Fibroblast of mammary gland (primary cell): ENCODE measurements around the gene TTC23.
A peak's percentile ranks its signal among the peaks of the same experiment; 100 is the strongest.

Source experiments
- DNase-seq: peaks from one replicate; pipeline ENCODE4 v3.0.0-alpha.2; 2010; ENCODE audit warnings: low read depth
- H3K4me3 ChIP-seq: 2 replicates; pipeline ENCODE4 v1.5.1; 2011; ENCODE audit warnings: low read depth, mild to moderate bottlenecking, low read length, moderate library complexity; ENCODE audit not compliant: control insufficient read depth
- TF ChIP-seq, protein P1 (sequence below): conservative IDR thresholded peaks from 2 replicates; pipeline ENCODE4 v1.5.1; 2011; ENCODE audit warnings: low read depth, low read length, inconsistent platforms; ENCODE audit not compliant: control insufficient read depth, insufficient read depth

Gene TTC23

DNA sequence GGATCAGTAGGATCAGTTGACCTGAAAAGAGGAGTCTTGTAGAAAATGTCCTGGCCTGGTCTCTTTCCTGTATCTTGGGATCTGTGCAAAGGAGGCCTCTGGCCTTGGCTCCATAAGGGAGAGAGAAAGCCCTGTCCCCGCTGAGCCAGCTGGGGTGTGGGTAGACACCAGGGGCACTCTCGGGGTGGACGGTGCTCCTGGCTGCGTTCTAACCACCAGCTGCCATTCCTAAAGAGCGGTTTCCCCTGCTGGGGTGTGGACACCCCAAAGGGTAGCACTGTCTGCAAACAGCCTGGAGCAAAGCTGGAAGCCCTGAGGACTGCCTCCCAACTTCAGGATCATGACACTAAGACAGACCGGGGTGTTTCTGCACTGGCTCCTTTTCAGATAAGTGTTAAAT, 121.0 kb downstream of the TTC23 start:
- no peak overlapping the region for H3K4me3 ChIP-seq

DNA sequence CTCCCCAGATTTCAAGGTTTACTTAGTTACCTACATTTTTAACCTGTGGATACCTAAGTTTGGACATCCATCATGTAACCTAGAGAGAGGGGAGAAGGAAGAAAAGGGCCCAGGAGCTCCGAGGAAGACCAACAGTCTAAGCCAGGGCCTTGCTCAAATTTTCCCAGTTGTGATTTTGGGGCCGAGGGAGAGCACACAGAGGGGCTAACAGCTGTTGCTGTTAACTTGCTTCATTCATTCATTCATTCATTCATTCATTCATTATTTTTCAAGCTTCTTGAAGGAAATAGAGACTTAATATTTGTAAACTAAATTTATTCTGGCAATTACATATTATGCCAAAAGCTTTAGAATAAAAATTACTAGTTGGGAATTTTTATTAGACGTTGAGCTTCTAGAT, 121.6 kb downstream of the TTC23 start:
- TF ChIP-seq, protein P1, sequence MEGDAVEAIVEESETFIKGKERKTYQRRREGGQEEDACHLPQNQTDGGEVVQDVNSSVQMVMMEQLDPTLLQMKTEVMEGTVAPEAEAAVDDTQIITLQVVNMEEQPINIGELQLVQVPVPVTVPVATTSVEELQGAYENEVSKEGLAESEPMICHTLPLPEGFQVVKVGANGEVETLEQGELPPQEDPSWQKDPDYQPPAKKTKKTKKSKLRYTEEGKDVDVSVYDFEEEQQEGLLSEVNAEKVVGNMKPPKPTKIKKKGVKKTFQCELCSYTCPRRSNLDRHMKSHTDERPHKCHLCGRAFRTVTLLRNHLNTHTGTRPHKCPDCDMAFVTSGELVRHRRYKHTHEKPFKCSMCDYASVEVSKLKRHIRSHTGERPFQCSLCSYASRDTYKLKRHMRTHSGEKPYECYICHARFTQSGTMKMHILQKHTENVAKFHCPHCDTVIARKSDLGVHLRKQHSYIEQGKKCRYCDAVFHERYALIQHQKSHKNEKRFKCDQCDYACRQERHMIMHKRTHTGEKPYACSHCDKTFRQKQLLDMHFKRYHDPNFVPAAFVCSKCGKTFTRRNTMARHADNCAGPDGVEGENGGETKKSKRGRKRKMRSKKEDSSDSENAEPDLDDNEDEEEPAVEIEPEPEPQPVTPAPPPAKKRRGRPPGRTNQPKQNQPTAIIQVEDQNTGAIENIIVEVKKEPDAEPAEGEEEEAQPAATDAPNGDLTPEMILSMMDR, result no peak
- H3K4me3 ChIP-seq, result no peak overlapping the region
- DNase-seq, result no peak

More for the DNA sequence above, 121.0 kb downstream of the TTC23 start:
- no peak for DNase-seq
- TF ChIP-seq, protein P1, result no peak

DNA sequence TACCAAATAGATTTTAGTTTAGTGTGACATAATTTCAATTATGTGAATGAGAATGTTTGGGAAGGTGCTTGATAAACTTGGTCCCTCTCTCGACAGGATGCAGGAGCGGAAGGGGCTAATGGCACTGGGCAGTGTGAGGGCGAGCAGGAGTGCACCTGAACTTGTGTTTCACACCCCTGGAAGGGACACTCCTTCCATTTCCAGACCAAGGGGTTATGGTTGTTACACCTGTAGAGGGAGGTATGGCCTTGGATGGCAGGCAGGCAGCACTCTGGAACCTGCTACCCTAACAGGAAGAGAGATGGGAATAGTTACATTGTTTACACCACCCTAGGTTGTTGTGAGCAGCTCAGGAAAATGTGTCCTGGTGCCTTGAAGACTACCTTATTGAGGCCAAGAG, 122.5 kb downstream of the TTC23 start:
- H3K4me3 ChIP-seq, result no peak overlapping the region
- TF ChIP-seq, protein P1, result no peak
- no peak for DNase-seq

DNA sequence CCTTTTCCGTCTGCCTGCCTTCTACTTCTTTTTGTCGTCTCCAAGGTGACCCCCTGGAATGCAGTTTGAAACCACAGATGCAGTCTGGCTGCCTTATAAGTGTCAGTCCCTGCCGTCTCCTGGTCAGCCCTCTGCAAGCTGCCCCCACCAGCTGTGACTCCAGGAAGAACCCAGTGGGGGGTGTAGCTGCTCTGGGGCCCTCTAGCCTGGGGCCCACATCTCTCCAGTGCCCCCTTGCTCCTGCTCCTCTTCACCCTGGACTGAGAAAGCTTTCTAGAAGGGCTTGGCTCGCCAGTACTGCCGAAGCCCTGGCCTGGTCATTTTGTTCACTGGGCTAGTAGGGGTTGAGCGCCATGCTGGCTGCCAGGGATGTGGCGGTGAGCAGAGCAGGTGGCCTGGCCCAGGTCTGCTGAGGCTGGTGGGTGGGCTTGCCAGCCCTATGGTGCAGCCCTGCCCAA, 123.2 kb downstream of the TTC23 start:
- H3K4me3 ChIP-seq, result no peak overlapping the region
- TF ChIP-seq, protein P1, result no peak
- DNase-seq, result no peak

DNA sequence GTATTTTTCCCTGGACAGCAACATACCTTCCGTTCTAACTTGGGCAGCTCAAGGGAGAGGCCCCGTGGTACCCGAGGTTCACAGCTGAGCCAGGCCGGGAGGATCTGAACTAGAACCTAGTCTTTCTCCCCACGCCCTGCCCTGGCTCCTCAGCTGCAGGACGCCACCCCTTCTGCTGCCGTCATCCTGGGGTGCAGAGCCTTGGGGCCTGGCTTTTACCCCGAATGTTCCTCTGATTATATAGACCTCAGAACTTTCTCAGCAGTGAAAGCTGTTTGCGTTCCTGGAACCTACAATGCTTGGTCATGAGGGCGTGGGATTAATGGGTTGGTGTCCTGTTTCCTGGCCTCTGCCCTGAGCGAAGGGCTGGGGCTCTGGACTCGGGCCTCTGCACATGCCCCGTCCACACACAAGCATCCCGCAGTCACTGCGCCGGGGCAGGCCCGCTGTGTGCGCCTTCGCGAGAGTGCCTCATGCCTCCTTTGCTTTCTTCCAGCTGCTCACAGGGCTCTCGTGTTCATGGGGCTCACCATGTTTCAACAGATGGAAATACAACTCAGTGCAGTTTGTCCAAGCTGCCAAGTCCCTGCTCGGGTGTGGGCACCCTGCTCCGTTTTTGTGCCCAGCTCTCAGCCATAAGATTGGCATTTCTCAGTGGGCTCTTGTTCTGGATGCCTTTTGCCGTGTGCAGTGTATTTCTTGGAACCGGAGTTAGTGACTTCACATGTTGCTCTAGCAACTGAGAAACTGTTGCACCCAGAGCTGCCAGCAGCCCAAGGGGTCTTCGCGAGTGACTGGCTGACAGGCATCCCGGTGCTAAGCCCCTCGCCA, 124.1 kb downstream of the TTC23 start:
- DNase-seq, result peak; percentile 20
- no peak overlapping the region for H3K4me3 ChIP-seq
- TF ChIP-seq, protein P1, result no peak

DNA sequence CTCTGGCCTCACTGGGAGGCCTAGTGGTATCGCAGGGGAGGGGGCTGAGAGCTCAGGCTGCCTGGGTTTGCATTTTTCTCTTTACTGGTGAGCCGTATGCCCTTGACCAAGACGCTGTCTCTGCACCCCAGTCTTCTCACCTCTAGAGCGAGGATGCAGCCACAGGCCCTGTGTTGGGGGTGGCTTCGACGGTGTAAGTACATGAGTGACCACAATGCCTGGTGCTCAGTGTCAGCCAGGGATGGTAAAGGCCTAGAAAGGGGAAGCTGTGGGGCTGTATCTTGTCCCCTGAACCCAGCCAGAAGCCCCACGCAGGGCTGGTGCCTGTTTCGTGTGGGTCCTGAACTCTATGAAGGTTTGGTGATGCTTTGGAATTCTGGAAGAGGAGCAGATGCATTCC, 124.7 kb downstream of the TTC23 start:
- DNase-seq, result no peak
- TF ChIP-seq, protein P1, result no peak
- no peak overlapping the region for H3K4me3 ChIP-seq
